Stimulated activated CD4-positive, alpha-beta T cell treated with anti-CD3 and anti-CD28 coated beads, Interleukin-4, amount 100 ng/mL, for 48 hours (primary cell): Measurements from ENCODE around the gene SEMA4B.
"Not testable (repeated sequence)": the region's sequence is repeated elsewhere in the genome, so short reads cannot be mapped to it uniquely, and the experiment has no call there.

Experiments
- DNase-seq, 2 donors: peaks; one replicate each; pipeline ENCODE4 v3.0.0-alpha.2; 2020; ENCODE audit warnings: low read depth in 2 of 2

Gene SEMA4B

GRCh38 chr15:90257776-90258175 lies 56.6 kb downstream of the SEMA4B start:
- no peak for DNase-seq

- DNase-seq = no peak
Measured at GRCh38 chr15:90259524-90259923, 58.4 kb downstream of the SEMA4B start.

GRCh38 chr15:90260731-90261130 lies 59.6 kb downstream of the SEMA4B start:
- DNase-seq = not testable (repeated sequence)

- DNase-seq = no peak
Measured at GRCh38 chr15:90261811-90262210, 60.7 kb downstream of the SEMA4B start.

- no peak for DNase-seq
Measured at GRCh38 chr15:90262426-90262825, 61.3 kb downstream of the SEMA4B start.

- DNase-seq = peak in 1 of 2 donors; percentile 19
Measured at GRCh38 chr15:90264671-90265070, 63.5 kb downstream of the SEMA4B start.

GRCh38 chr15:90265271-90266060 lies 64.3 kb downstream of the SEMA4B start, which contains the start of gene NGRN:
Gene NGRN, plus strand, starts transcription at chr15:90265672. Its CDS starts 41 bp downstream, at chr15:90265713.
- DNase-seq = peak; percentile 86 to 90

- peak; percentile 33 to 38 for DNase-seq
Measured at GRCh38 chr15:90266061-90266431, 64.9 kb downstream of the SEMA4B start.

GRCh38 chr15:90266485-90266884 lies 65.4 kb downstream of the SEMA4B start:
- DNase-seq = peak in 1 of 2 donors; percentile 19

- DNase-seq = no peak
Measured at GRCh38 chr15:90268415-90268814, 67.3 kb downstream of the SEMA4B start.

GRCh38 chr15:90270502-90271150 lies 69.5 kb downstream of the SEMA4B start:
- no peak for DNase-seq

GRCh38 chr15:90271459-90272166 lies 70.5 kb downstream of the SEMA4B start:
- DNase-seq = no peak

- not testable (repeated sequence) for DNase-seq
Measured at GRCh38 chr15:90278467-90278866, 77.3 kb downstream of the SEMA4B start.
